Measurements from ENCODE around the gene WFDC9. TPM values are rescaled to one million over a fixed set of nuclear protein-coding genes. Genes with fewer than 3 reads are reported as not detected.
"Not testable (repeated sequence)": the region's sequence is repeated elsewhere in the genome, so short reads cannot be mapped to it uniquely, and the experiment has no call there.

WFDC9 gene
- total and polyA plus RNA-seq, 2 donors = not detected

- Histone ChIP-seq H3K4me1 (ENCODE audit: insufficient read depth) (no peaks in the 10 kb centered on the region), H3K27ac (ENCODE audit: low read depth) (no peak within 1 kb of the TSS), H3K4me3 (ENCODE audit: low read depth, low read length) (no peak within 1 kb of the TSS), H3K36me3 (ENCODE audit: insufficient read depth) (no peaks in the 10 kb centered on the region)
- WGBS = 9% methylated on average over 9 of the region's 9 CpGs
- DNase-seq (ENCODE audit: extremely low spot score) = no peak
Measured at GRCh38 chr20:45629496-45630100, 1.5 kb downstream of the WFDC9 start, which contains the start of gene WFDC10A. WFDC10A (plus strand) TSS chr20:45629739; CDS start chr20:45629814, 75 bp downstream.

- no peaks in the 10 kb centered on the region for H3K36me3 ChIP-seq (ENCODE audit: insufficient read depth)
- 64% methylated on average over 2 of the region's 2 CpGs for WGBS
- DNase-seq (ENCODE audit: extremely low spot score) = no peak
- H3K27ac ChIP-seq (ENCODE audit: low read depth) = no peak overlapping the region
- no peak overlapping the region for H3K4me3 ChIP-seq (ENCODE audit: low read depth, low read length)
- H3K4me1 ChIP-seq (ENCODE audit: insufficient read depth) = no peaks in the 10 kb centered on the region
Measured at GRCh38 chr20:45626540-45626939, 4.5 kb downstream of the WFDC9 start.

DNA sequence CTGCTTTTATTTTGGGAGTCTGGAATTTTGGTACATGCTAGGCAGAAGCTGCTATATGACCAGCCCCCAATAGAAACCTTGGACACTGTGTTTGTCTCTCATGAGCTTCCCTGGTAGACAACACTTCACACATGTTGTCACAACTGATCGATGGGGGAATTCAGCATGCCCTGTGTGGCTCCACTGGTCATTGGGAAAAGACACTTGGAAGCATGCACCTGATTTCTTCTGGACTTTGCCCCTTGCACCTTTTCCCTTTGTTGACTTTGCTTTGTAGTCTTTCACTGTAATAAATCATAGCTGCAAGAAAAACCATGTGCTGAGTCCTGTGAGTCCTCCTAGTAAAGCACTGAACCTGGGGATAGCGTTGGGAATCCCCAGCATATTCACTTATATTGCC lies 9.5 kb downstream of the WFDC9 start:
- WGBS = 80% methylated on average over 2 of the region's 2 CpGs
- no peak overlapping the region for H3K4me3 ChIP-seq (ENCODE audit: low read depth, low read length)

DNA sequence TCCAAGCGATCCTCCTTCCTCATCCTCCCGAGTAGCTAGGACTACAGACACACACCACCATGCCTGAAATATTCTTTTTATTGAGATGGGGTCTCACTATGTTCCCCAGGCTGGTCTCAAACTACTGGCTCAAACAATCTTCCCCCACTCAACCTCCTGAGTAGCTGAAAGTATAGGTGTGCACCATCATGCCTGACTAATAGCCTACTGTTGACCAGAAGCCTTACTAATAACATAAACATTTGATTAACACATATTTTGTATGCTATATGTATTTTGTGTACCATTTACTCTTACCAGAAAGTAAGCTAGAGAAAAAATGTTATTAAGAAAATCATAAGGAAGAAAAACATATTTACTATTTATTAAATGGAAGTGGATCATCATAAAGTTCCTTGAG lies 13.5 kb downstream of the WFDC9 start:
- no peak overlapping the region for H3K4me3 ChIP-seq (ENCODE audit: low read depth, low read length)
- no peak overlapping the region for H3K27ac ChIP-seq (ENCODE audit: low read depth)
- H3K4me1 ChIP-seq (ENCODE audit: insufficient read depth) = no peaks in the 10 kb centered on the region
- no peaks in the 10 kb centered on the region for H3K36me3 ChIP-seq (ENCODE audit: insufficient read depth)
- WGBS = 92% methylated on average over 2 of the region's 2 CpGs
- DNase-seq (ENCODE audit: extremely low spot score) = no peak

More for the DNA sequence above, 9.5 kb downstream of the WFDC9 start:
- Histone ChIP-seq H3K4me1 (ENCODE audit: insufficient read depth) (no peaks in the 10 kb centered on the region), H3K27ac (ENCODE audit: low read depth) (no peak overlapping the region), H3K36me3 (ENCODE audit: insufficient read depth) (no peaks in the 10 kb centered on the region)
- no peak for DNase-seq (ENCODE audit: extremely low spot score)

DNA sequence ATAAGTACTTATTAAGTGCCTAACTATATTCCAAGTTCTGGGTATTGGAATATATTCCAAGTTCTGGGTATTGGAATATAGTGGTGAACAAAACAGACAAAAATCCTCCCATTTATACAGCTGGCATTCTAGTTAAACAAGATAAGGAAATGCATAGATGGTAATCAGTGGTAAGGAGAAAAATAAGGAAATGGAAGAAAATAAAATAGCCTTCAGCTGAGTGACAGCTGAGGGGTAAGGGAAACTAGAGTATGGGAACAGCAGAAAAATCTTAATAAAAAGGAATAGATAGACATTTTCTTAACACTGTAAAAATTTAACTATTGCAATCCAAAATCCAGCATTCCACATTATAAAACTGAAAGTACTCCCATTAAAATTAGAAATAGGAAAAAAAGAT lies 18.8 kb downstream of the WFDC9 start:
- H3K27ac ChIP-seq (ENCODE audit: low read depth) = no peak overlapping the region
- H3K36me3 ChIP-seq (ENCODE audit: insufficient read depth) = no peaks in the 10 kb centered on the region
- no peaks in the 10 kb centered on the region for H3K4me1 ChIP-seq (ENCODE audit: insufficient read depth)
- DNase-seq (ENCODE audit: extremely low spot score) = no peak
- H3K4me3 ChIP-seq (ENCODE audit: low read depth, low read length) = no peak overlapping the region

- Histone ChIP-seq H3K4me3 (ENCODE audit: low read depth, low read length) (no peak overlapping the region), H3K36me3 (ENCODE audit: insufficient read depth) (no peaks in the 10 kb centered on the region), H3K4me1 (ENCODE audit: insufficient read depth) (no peaks in the 10 kb centered on the region), H3K27ac (ENCODE audit: low read depth) (no peak overlapping the region)
- DNase-seq (ENCODE audit: extremely low spot score) = no peak
- WGBS = 48% methylated on average over 4 of the region's 4 CpGs
Measured at GRCh38 chr20:45611054-45611453, 20.0 kb downstream of the WFDC9 start.

GRCh38 chr20:45607810-45608209 lies 23.3 kb downstream of the WFDC9 start:
- no peak for DNase-seq (ENCODE audit: extremely low spot score)
- Histone ChIP-seq H3K36me3 (ENCODE audit: insufficient read depth) (no peaks in the 10 kb centered on the region), H3K4me3 (ENCODE audit: low read depth, low read length) (no peak overlapping the region), H3K27ac (ENCODE audit: low read depth) (no peak overlapping the region), H3K4me1 (ENCODE audit: insufficient read depth) (no peaks in the 10 kb centered on the region)
- WGBS = 93% methylated on average over 1 of the region's 1 CpG

GRCh38 chr20:45595235-45595634 lies 35.8 kb downstream of the WFDC9 start:
- no peak for DNase-seq (ENCODE audit: extremely low spot score)
- H3K36me3 ChIP-seq (ENCODE audit: insufficient read depth) = no peaks in the 10 kb centered on the region
- H3K4me3 ChIP-seq (ENCODE audit: low read depth, low read length) = no peak overlapping the region
- 69% methylated on average over 1 of the region's 1 CpG for WGBS
- H3K4me1 ChIP-seq (ENCODE audit: insufficient read depth) = no peaks in the 10 kb centered on the region
- no peak overlapping the region for H3K27ac ChIP-seq (ENCODE audit: low read depth)

DNA sequence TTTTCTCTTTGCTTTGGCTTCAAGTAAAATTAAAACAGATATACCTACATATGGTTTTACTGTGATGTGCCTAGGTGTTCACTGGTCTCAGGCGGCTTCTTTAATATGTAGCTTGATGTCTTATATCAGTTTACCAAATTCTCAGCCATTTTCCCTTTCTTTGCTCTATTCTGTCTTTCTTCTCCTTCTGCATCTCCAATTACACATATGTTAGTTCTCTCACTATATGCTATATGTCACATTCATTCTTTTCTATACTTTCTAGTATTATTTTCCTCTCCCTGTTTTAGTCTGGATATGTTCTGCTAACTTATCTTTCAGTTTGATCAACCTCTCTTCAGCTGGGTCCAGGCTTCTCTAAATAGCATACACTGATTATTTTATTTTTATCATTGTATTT lies 37.6 kb downstream of the WFDC9 start:
- DNase-seq (ENCODE audit: extremely low spot score) = no peak
- H3K4me3 ChIP-seq (ENCODE audit: low read depth, low read length) = no peak overlapping the region
- WGBS = 88% methylated on average over 1 of the region's 1 CpG

GRCh38 chr20:45592574-45593189 lies 38.4 kb downstream of the WFDC9 start:
- 62% methylated on average over 5 of the region's 5 CpGs for WGBS
- Histone ChIP-seq H3K4me1 (ENCODE audit: insufficient read depth) (no peaks in the 10 kb centered on the region), H3K4me3 (ENCODE audit: low read depth, low read length) (no peak overlapping the region), H3K27ac (ENCODE audit: low read depth) (no peak overlapping the region), H3K36me3 (ENCODE audit: insufficient read depth) (no peaks in the 10 kb centered on the region)
- DNase-seq (ENCODE audit: extremely low spot score) = no peak

More for the DNA sequence above, 37.6 kb downstream of the WFDC9 start:
- no peaks in the 10 kb centered on the region for H3K36me3 ChIP-seq (ENCODE audit: insufficient read depth)
- no peak overlapping the region for H3K27ac ChIP-seq (ENCODE audit: low read depth)
- no peaks in the 10 kb centered on the region for H3K4me1 ChIP-seq (ENCODE audit: insufficient read depth)

GRCh38 chr20:45589725-45590124 lies 41.4 kb downstream of the WFDC9 start:
- WGBS = 32% methylated on average over 1 of the region's 1 CpG
- Histone ChIP-seq H3K27ac (ENCODE audit: low read depth) (no peak overlapping the region), H3K4me1 (ENCODE audit: insufficient read depth) (no peaks in the 10 kb centered on the region)

GRCh38 chr20:45588800-45589199 lies 42.3 kb downstream of the WFDC9 start:
- no peaks in the 10 kb centered on the region for H3K36me3 ChIP-seq (ENCODE audit: insufficient read depth)
- WGBS = 71% methylated on average over 2 of the region's 2 CpGs
- no peak overlapping the region for H3K27ac ChIP-seq (ENCODE audit: low read depth)
- no peak overlapping the region for H3K4me3 ChIP-seq (ENCODE audit: low read depth, low read length)
- DNase-seq (ENCODE audit: extremely low spot score) = no peak
- no peaks in the 10 kb centered on the region for H3K4me1 ChIP-seq (ENCODE audit: insufficient read depth)

More at GRCh38 chr20:45589725-45590124, 41.4 kb downstream of the WFDC9 start:
- DNase-seq (ENCODE audit: extremely low spot score) = no peak
- no peak overlapping the region for H3K4me3 ChIP-seq (ENCODE audit: low read depth, low read length)
- H3K36me3 ChIP-seq (ENCODE audit: insufficient read depth) = no peaks in the 10 kb centered on the region

DNA sequence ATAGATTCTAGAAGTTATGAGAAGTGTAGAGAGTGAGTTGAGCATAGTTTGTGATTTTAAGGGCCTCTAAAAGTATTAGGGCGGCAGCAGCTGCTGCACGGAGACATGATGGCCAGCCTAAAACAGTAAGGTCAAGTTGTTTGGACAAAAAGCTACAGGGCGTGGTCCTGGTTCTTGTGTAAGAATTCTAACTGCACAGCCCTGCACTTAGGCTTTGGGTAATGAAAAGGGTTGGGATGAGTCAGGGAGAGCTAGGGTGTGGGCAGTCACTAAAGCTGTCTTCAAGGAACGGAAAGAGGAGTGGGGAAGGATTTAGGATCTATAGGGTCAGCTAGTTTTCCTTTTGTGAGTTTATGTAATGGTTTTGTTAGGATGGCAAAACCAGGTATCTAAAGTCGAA lies 45.1 kb downstream of the WFDC9 start:
- not testable (repeated sequence) for H3K36me3 ChIP-seq (ENCODE audit: insufficient read depth); H3K4me3 ChIP-seq (ENCODE audit: low read depth, low read length); DNase-seq (ENCODE audit: extremely low spot score); H3K27ac ChIP-seq (ENCODE audit: low read depth); H3K4me1 ChIP-seq (ENCODE audit: insufficient read depth)
- WGBS = 76% methylated on average over 5 of the region's 5 CpGs

GRCh38 chr20:45584294-45584693 lies 46.8 kb downstream of the WFDC9 start:
- not testable (repeated sequence) for DNase-seq (ENCODE audit: extremely low spot score); H3K36me3 ChIP-seq (ENCODE audit: insufficient read depth); H3K27ac ChIP-seq (ENCODE audit: low read depth); H3K4me3 ChIP-seq (ENCODE audit: low read depth, low read length); H3K4me1 ChIP-seq (ENCODE audit: insufficient read depth)
- 78% methylated on average over 5 of the region's 5 CpGs for WGBS
